Activated naive CD4-positive, alpha-beta T cell treated with anti-CD3 and anti-CD28 coated beads, Interleukin-2, amount 50 U/mL, for 24 hours (primary cell): ENCODE data around the gene CBARP.
"Not testable (repeated sequence)": the region's sequence is repeated elsewhere in the genome, so short reads cannot be mapped to it uniquely, and the experiment has no call there.

Source experiments
- H3K27ac Mint-ChIP-seq: one replicate; pipeline ENCODE4 v1.8.0; 2021; ENCODE audit warnings: mild to moderate bottlenecking, mixed read lengths
- H3K27me3 Mint-ChIP-seq: one replicate; pipeline ENCODE4 v1.8.0; 2021; ENCODE audit warnings: mixed read lengths
- H3K36me3 Mint-ChIP-seq: one replicate; pipeline ENCODE4 v1.8.0; 2021; ENCODE audit warnings: mixed read lengths
- H3K4me1 Mint-ChIP-seq: one replicate; pipeline ENCODE4 v1.8.0; 2021; ENCODE audit warnings: mixed read lengths
- H3K4me3 Mint-ChIP-seq: one replicate; pipeline ENCODE4 v1.8.0; 2021; ENCODE audit warnings: mild to moderate bottlenecking, mixed read lengths
- H3K9me3 Mint-ChIP-seq: one replicate; pipeline ENCODE4 v1.8.0; 2021; ENCODE audit warnings: mixed read lengths

Gene CBARP

DNA sequence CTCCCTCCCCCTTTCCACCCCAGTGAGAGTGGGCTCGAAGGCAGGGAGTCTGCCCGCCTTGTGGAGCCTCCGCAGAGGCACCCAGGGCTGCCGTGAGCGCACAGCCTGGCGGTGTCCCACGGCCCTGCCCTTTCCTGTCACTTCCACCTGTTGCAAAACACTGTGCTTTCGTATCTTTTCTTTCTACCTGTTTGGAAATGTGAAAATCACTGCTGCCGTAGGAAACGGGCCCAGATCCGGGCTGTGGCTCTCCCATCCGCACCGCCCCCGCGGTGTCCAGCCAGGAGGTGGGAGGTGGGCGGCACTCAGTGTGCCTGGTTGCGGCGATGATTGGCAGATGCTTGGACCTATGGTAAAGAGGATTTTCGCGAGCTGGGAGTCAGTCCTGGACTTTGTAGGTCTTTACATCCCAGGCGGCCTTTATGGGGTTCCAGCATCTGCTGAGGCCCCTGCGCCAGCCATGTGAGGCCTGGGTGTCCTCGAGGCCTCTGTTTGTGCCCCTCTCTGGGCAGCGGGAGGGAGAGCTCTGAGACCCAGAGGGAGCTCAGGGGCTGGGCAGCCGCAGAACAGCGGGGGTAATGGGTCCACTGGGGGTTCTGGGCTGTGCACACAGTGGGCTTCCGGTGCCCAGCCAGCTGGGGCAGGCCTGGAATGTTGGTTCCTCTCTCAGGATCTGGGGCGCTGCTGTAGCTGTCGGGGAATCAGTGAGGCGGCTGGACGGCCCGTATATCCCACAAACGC, 26.1 kb downstream of the CBARP start:
- Mint-ChIP-seq H3K27me3 (no peaks in the 10 kb centered on the region), H3K36me3 (peaks cover 5% of the 10 kb centered on the region), H3K4me1 (peaks cover 28% of the 10 kb centered on the region), H3K4me3 (no peak overlapping the region), H3K27ac (peak overlapping the region; percentile 35), H3K9me3 (no peaks in the 10 kb centered on the region)

DNA sequence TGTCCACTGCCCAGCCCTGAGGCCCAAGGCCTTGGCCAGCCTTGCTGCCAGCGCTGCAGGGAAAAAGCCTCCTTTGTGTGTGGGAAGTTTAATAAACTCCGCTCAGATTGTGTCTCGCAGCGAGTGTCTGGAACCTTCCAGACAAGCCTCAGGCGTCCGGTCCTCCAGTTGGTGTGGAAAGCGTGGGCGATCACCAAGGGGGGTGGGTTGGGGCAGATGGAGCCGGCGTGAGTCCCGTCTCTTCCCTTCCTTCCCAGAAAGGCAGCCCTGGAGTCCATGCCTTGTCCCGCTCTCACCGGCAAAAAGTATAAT, 27.6 kb downstream of the CBARP start:
- Mint-ChIP-seq H3K4me1 (peaks cover 28% of the 10 kb centered on the region), H3K36me3 (peaks cover 5% of the 10 kb centered on the region), H3K27me3 (no peaks in the 10 kb centered on the region), H3K9me3 (no peaks in the 10 kb centered on the region), H3K27ac (no peak overlapping the region), H3K4me3 (no peak overlapping the region)

DNA sequence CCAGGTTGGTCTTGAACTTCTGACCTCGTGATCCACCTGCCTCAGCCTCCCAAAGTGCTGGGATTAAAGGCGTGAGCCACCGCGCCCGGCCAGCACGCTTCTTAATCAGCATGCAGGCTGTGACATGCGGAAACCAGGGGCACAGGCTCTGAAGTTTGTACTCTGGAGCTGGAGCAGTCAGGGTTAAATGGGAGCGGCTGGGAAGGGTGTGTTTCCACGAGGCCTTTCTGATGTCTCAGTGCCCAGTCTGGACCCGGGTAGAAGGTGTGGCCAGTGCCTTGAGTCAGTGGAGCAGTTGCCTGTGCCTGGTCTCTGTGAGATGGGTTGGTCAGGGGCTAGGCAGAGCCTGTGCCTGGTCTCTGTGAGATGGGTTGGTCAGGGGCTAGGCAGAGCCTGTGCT, 29.0 kb downstream of the CBARP start:
- H3K9me3 Mint-ChIP-seq, H3K27me3 Mint-ChIP-seq, H3K36me3 Mint-ChIP-seq, H3K4me3 Mint-ChIP-seq, H3K27ac Mint-ChIP-seq: not testable (repeated sequence)
- H3K4me1 Mint-ChIP-seq: peaks cover 27% of the 10 kb centered on the region

- no peaks in the 10 kb centered on the region for H3K36me3 Mint-ChIP-seq
- peak overlapping the region; percentile 86 for H3K27ac Mint-ChIP-seq
- H3K27me3 Mint-ChIP-seq: no peaks in the 10 kb centered on the region
- H3K4me1 Mint-ChIP-seq: peaks cover 30% of the 10 kb centered on the region
- H3K4me3 Mint-ChIP-seq: peak overlapping the region; percentile 94
- H3K9me3 Mint-ChIP-seq: no peaks in the 10 kb centered on the region
These were observed 30.8 kb downstream of the CBARP start for GRCh38 chr19:1206864-1207450.

DNA sequence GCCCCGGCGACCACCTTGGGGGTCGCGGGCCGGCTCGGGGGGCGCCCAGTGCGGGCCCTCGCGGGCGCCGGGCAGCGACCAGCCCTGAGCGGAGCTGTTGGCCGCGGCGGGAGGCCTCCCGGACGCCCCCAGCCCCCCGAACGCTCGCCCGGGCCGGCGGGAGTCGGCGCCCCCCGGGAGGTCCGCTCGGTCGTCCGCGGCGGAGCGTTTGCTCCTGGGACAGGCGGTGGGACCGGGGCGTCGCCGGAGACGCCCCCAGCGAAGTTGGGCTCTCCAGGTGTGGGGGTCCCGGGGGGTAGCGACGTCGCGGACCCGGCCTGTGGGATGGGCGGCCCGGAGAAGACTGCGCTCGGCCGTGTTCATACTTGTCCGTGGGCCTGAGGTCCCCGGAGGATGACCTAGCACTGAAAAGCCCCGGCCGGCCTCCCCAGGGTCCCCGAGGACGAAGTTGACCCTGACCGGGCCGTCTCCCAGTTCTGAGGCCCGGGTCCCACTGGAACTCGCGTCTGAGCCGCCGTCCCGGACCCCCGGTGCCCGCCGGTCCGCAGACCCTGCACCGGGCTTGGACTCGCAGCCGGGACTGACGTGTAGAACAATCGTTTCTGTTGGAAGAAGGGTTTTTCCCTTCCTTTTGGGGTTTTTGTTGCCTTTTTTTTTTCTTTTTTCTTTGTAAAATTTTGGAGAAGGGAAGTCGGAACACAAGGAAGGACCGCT, 31.5 kb downstream of the CBARP start:
- no peaks in the 10 kb centered on the region for H3K9me3 Mint-ChIP-seq
- peak overlapping the region; percentile 86 for H3K27ac Mint-ChIP-seq
- H3K4me3 Mint-ChIP-seq: peak overlapping the region; percentile 94
- H3K4me1 Mint-ChIP-seq: peaks cover 25% of the 10 kb centered on the region
- H3K27me3 Mint-ChIP-seq: no peaks in the 10 kb centered on the region
- no peaks in the 10 kb centered on the region for H3K36me3 Mint-ChIP-seq

GRCh38 chr19:1205114-1206099, 32.4 kb downstream of the CBARP start, which contains the start of gene STK11:
TSS of gene STK11 (plus strand) at chr19:1205778. CDS start at chr19:1206914, 1,136 bp downstream.
- peaks cover 22% of the 10 kb centered on the region for H3K4me1 Mint-ChIP-seq
- no peaks in the 10 kb centered on the region for H3K27me3 Mint-ChIP-seq
- H3K4me3 Mint-ChIP-seq: peak within 1 kb of the TSS; percentile 94
- no peaks in the 10 kb centered on the region for H3K36me3 Mint-ChIP-seq
- peak within 1 kb of the TSS; percentile 86 for H3K27ac Mint-ChIP-seq
- H3K9me3 Mint-ChIP-seq: no peaks in the 10 kb centered on the region

DNA sequence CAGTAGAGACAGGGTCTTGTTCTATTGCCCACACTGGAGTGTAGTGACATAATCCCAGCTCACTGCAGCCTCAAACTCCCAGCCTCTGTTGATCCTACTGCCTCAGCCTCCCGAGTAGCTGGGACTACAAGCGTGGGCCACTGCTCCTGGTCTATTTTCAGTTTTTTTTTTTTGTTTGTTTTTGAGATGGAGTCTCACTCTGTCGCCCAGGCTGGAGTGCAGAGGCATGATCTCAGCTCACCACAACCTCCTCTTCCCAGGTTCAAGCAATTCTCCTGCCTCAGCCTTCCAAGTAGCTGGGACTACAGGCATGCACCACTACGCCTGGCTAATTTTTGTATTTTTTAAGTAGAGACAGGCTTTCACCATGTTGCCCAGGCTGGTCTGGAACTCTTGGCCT, 37.2 kb downstream of the CBARP start:
- not testable (repeated sequence) for H3K27ac Mint-ChIP-seq, H3K27me3 Mint-ChIP-seq, H3K9me3 Mint-ChIP-seq, H3K36me3 Mint-ChIP-seq, H3K4me3 Mint-ChIP-seq
- H3K4me1 Mint-ChIP-seq: peaks cover 15% of the 10 kb centered on the region

DNA sequence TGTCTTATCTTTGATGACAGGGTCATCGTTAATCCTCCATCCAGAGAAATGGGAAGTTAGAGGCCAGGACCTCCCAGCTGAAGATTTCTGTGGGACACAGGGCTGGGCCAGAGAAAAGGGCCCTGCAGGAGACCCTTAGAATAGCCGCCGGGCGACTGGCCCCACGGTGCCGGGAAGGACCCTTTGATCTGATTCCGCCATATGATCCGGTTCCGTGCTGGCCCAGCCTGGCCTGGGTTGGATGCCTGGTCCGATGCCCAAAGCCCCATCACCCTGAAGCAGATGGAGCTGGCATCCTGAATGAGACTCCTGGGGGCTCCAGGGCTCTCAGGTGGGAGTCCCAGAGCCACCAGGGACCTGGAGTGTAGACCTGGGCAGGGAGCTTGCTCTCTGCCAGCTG, 38.3 kb downstream of the CBARP start:
- no peaks in the 10 kb centered on the region for H3K36me3 Mint-ChIP-seq
- no peak overlapping the region for H3K4me3 Mint-ChIP-seq
- H3K4me1 Mint-ChIP-seq: peaks cover 14% of the 10 kb centered on the region
- H3K27me3 Mint-ChIP-seq: no peaks in the 10 kb centered on the region
- H3K27ac Mint-ChIP-seq: no peak overlapping the region
- no peaks in the 10 kb centered on the region for H3K9me3 Mint-ChIP-seq

GRCh38 chr19:1189419-1189818, 48.4 kb downstream of the CBARP start:
- Mint-ChIP-seq H3K4me1 (peaks cover 18% of the 10 kb centered on the region), H3K36me3 (no peaks in the 10 kb centered on the region), H3K27ac (peak overlapping the region; percentile 88), H3K9me3 (no peaks in the 10 kb centered on the region), H3K27me3 (no peaks in the 10 kb centered on the region), H3K4me3 (peak overlapping the region; percentile 47)

- Mint-ChIP-seq H3K9me3 (no peaks in the 10 kb centered on the region), H3K4me3 (no peak overlapping the region), H3K36me3 (no peaks in the 10 kb centered on the region)
These were observed 54.1 kb downstream of the CBARP start for GRCh38 chr19:1183543-1184172.

DNA sequence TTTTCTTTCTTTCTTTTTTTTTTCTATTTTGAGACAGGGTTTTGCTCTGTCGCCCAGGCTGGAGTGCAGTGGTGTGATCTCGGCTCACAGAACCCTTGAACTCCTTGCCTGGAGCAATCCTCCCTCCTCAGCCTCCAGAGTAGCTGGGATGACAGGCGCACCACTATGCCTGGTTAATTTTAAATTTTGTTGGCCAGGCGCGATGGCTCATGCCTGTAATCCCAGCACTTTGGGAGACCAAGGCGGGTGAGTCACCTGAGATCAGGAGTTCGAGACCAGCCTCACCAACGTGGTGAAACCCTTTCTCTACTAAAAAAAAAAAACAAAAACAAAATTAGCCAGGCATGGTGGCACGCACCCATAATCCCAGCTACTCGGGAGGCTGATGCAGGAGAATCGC, 55.1 kb downstream of the CBARP start:
- Mint-ChIP-seq H3K4me1 (peaks cover 10% of the 10 kb centered on the region), H3K27me3 (no peaks in the 10 kb centered on the region), H3K27ac (no peak overlapping the region), H3K36me3 (no peaks in the 10 kb centered on the region), H3K9me3 (no peaks in the 10 kb centered on the region), H3K4me3 (no peak overlapping the region)

More at GRCh38 chr19:1183543-1184172, 54.1 kb downstream of the CBARP start:
- no peaks in the 10 kb centered on the region for H3K27me3 Mint-ChIP-seq
- no peak overlapping the region for H3K27ac Mint-ChIP-seq
- H3K4me1 Mint-ChIP-seq: peaks cover 10% of the 10 kb centered on the region

GRCh38 chr19:1182068-1182467, 55.7 kb downstream of the CBARP start:
- Mint-ChIP-seq H3K9me3 (no peaks in the 10 kb centered on the region), H3K27me3 (no peaks in the 10 kb centered on the region), H3K27ac (peak overlapping the region; percentile 72), H3K36me3 (no peaks in the 10 kb centered on the region), H3K4me1 (peaks cover 10% of the 10 kb centered on the region), H3K4me3 (no peak overlapping the region)

- H3K27me3 Mint-ChIP-seq: no peaks in the 10 kb centered on the region
- H3K9me3 Mint-ChIP-seq: no peaks in the 10 kb centered on the region
- no peak overlapping the region for H3K4me3 Mint-ChIP-seq
- H3K36me3 Mint-ChIP-seq: no peaks in the 10 kb centered on the region
- peak overlapping the region; percentile 72 for H3K27ac Mint-ChIP-seq
- H3K4me1 Mint-ChIP-seq: peaks cover 10% of the 10 kb centered on the region
These were observed 56.2 kb downstream of the CBARP start for GRCh38 chr19:1181606-1182005.
